DMS 273 (cell line): ENCODE measurements around the gene MPIG6B.
A peak's percentile ranks its signal among the peaks of the same experiment; 100 is the strongest.

Experiments
- DNase-seq: peaks from one replicate; lab custom pipeline; 2025; ENCODE audit not compliant: unreplicated experiment; lab: John Stamatoyannopoulos, UW

The MPIG6B gene

DNA sequence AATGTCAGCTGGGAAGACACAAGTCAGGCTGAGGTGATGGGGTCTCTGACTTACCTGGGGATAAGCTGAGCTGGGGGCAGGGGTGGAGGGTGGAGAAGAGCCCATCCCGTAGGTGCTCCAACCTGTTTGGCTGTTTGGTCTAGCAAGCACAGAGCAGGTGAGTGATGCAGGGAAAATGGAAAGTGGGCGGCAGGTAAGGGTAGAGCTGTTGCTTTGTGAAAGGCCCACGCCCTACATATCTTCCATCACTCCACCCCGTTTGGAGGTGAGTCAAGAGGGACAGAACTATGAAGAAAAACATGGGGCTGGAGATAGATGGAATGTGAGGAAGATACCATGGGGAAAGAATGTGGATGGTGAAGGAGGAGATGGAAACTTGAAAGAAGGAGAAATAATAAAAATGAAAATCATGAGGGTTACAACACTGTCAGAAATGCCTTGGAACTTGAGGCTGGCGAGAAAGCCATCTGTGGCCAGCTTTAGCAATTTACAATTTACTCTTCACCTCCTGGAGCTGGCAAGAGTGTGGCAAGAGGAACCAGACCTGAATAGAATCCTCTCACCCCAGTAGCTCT, 2.9 kb upstream of the MPIG6B start:
- no peak for DNase-seq

- no peak for DNase-seq
Observed at GRCh38 chr6:31721351-31722020, 1.7 kb upstream of the MPIG6B start, which contains the start of gene LY6G6C. LY6G6C (minus strand) TSS chr6:31721746; CDS start chr6:31721679, 67 bp downstream.

DNA sequence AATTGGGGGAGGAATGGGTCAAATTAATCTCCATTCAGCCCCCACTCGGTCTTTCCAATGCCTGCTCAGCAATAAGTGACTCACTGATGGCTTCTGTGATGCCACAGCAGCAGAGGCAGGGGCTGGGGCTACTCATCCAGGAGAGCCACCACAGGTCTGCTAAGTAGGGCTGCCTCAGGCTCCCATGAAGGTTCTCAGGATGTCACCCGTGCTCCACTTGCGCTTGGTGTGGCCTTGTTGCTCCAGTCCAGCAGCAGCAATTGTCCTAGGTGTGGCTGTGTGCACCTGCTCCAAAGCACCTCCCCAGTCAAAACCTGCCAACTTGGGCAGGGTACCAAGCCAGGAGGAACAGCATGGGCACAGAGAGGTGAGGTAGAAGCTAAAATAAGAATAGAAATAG, 1.0 kb upstream of the MPIG6B start:
- DNase-seq = no peak

- no peak for DNase-seq
Observed at GRCh38 chr6:31723980-31724691, 963 bp downstream of the MPIG6B start.

DNA sequence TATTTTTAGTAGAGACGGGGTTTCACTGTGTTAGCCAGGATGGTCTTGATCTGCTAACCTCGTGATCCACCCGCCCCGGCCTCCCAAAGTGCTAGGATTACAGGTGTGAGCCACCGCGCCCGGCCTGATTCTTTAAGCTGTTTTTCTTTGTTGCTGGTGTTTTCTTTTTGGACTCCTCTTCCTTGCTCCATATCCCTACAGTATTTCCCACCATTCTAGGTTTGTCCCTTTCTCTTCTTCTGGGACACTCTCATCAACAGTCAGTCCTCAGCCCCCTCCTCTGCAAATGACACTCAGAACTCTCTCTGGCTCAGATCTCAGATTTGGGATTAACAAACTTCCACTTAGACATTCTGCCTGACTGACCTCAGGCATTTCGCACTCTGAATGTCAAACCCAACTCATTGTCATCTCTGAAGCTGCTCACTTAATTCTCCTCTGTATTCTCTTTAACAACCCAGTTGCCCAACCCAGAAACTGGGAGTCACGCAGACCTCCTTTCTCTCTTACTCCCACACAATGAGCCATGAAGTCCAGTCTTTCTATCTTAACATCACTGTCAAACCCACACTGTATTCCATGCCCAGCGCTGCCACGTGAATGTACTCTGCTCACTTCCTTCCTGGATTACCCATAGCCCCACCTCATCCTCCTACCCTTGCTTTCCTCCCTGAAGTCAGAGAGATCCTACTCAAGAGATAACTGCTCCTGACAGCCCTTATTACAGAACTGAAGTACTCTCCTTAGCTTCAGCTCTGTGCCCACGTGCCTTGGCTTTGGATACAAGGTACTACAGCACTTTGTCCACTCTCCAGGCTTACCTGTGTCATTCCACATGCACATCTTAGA, 2.6 kb downstream of the MPIG6B start:
- DNase-seq = no peak

DNA sequence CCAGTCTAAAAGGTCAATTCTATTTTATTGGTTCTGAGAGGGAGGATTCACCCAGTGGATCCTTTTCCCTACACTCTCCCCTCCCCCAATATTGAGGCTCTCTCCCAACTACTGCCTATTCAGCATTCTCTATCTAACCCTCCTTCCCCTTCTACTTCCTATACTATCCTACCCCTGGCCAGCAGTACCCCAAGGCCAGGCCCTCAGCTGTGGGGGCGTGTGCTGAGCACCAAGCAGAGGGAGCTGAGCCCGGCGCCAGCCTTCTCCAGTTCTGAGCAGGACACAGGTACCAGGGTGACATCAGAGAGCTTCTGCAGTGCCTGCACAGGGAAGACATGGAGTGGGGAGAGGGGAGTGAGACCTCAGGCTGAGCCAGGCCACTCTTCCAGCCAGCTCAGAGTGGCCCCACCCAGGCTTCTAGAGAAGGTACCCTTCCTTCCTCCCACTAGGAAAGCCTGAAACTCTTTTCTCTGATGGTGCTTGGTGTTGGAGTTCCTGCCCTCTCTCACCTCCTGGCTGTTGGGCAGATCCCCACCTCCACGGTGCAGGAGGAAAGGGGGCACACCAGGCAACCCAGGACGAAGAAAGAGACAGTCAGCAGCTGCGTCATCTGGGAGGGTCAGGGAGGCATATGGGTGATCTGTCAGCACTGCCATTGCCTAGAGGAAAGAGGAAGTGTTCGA, 4.0 kb downstream of the MPIG6B start:
- no peak for DNase-seq

- DNase-seq = no peak
Observed at GRCh38 chr6:31727717-31728671, 4.8 kb downstream of the MPIG6B start.

- DNase-seq = no peak
Observed at GRCh38 chr6:31728767-31729514, 5.8 kb downstream of the MPIG6B start, which contains the start of gene DDAH2. DDAH2 (minus strand) TSS chr6:31729299; CDS start chr6:31729161, 138 bp downstream.

DNA sequence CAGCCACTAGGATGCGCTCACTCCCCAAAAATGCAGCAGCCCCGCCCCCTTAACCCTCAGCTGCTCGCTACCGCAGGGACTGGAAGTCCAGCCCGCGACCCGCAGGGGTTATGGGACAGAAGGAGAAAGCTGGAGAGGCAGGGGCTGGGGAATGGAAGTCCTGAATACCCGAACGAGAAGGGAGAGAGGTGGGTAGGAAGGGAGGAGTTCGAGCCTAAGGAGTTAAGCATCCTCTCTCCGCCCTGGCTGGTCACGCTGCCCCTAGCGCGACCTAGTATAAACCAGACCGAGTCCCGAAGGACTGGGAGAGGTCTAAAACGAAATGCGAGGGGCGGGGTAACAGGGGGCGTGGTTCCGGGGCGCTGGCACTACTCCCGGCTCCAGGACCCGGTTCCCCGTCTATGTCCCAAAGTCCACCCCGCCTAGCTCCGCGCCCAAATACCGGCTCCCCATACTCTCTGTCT, 6.4 kb downstream of the MPIG6B start:
- DNase-seq = peak; percentile 93

- DNase-seq = peak; percentile 81
Observed at GRCh38 chr6:31729979-31730630, 6.9 kb downstream of the MPIG6B start.

DNA sequence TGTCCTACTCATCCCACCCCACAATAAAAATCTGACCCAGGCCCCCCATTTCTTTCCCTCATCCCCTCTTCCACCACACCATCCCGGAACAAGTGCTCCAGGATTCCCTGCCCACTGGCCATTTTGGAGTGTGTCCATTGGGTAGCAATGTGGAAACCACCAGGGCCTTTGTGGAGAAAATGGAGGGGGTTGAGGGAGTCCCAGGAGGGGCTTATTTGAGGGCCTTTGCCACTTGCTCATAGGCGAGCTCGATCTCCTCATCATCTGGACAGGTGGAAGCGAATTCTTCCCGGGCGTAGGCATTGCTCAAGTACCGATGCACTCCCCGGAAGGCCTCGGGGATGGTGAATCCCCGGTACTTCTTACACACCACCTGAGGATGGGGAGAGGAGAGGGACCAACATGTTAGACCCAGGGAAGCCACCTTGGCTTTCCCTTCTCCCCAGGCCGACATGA, 7.5 kb downstream of the MPIG6B start:
- DNase-seq = no peak

GRCh38 chr6:31732029-31732428, 8.9 kb downstream of the MPIG6B start:
- DNase-seq = no peak

GRCh38 chr6:31733734-31734133, 10.6 kb downstream of the MPIG6B start:
- DNase-seq = no peak

GRCh38 chr6:31734247-31734820, 11.2 kb downstream of the MPIG6B start:
- DNase-seq = no peak

DNA sequence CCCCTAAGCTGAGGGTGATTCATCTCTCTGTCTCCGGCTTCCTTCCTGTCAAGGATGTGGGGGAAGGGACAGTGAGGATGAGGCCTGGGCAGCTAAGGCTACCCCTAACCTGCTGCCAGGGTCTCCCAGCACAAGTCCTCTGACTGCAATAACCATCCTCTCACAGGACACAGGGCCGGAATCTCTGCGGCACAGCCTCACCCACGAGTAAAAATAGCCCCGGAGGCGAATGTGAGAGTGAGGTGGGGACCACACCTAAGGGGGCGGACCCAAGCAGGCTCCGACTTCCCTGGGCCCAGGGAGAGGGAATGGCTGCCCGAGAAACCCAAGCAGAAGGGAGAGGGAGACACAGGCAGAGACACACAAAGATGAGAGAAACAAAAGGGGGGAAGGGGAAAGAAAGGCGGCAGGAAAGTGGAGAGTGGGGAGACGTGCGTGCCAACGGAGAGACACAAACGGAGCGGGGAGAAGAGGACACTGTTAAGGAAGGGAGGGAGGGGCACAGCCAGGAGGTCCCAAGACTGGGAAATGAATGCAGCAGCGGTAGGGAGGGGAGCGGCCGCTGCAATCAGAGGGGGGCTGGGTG, 11.7 kb downstream of the MPIG6B start:
- peak; percentile 37 for DNase-seq

- DNase-seq = peak; percentile 90
Observed at GRCh38 chr6:31736021-31736767, 13.0 kb downstream of the MPIG6B start, which contains the start of gene CLIC1. CLIC1 (minus strand) TSS chr6:31736530; CDS start chr6:31736300, 230 bp downstream.
